Epithelial cell of proximal tubule (primary cell): ENCODE data around the gene GALNT14. TPM values are rescaled to one million over a fixed set of nuclear protein-coding genes. Genes with fewer than 3 reads are reported as not detected.
A peak's percentile ranks its signal among the peaks of the same experiment; 100 is the strongest.

Source experiments
- DNase-seq: peaks from one replicate; pipeline ENCODE4 v3.0.0-alpha.2; 2011; ENCODE audit warnings: low read depth
- H3K4me3 ChIP-seq: 2 replicates; pipeline ENCODE4 v1.5.1; 2011; ENCODE audit warnings: low read depth, mild to moderate bottlenecking, low read length
- total RNA-seq: library from RNA; depleted of rRNA; stranded (reverse); fragments of >200 nt; gene quantifications from 2 replicates; pipeline ENCODE4 v1.2.3, GENCODE V29; 2015
- TF ChIP-seq, protein P1 (sequence below): conservative IDR thresholded peaks from 2 replicates; pipeline ENCODE4 v1.5.1; 2012; ENCODE audit warnings: low read depth, mild to moderate bottlenecking, low read length

Gene GALNT14
- total RNA-seq, 1 donor from 2014 or later = 80.7 TPM

DNA sequence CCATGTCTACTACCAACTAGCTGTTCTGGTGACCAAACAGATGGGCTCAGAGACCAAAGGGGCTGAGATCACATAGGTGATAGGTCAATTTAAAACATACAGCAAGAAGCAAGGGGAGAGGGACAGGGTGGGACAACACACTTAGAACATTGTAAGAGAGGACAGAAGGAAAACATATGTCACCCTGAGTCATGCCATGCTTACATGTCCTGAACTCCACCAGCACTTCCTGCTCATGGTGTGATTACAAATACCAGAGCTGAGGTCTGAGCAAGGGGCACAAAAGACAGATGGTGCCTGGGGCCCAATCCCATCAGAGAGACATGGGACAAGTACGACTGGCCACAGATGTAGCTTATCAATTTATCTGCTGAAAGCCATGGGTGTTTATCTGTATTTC lies 28.7 kb upstream of the GALNT14 start:
- no peak overlapping the region for H3K4me3 ChIP-seq
- no peak for DNase-seq
- TF ChIP-seq, protein P1, sequence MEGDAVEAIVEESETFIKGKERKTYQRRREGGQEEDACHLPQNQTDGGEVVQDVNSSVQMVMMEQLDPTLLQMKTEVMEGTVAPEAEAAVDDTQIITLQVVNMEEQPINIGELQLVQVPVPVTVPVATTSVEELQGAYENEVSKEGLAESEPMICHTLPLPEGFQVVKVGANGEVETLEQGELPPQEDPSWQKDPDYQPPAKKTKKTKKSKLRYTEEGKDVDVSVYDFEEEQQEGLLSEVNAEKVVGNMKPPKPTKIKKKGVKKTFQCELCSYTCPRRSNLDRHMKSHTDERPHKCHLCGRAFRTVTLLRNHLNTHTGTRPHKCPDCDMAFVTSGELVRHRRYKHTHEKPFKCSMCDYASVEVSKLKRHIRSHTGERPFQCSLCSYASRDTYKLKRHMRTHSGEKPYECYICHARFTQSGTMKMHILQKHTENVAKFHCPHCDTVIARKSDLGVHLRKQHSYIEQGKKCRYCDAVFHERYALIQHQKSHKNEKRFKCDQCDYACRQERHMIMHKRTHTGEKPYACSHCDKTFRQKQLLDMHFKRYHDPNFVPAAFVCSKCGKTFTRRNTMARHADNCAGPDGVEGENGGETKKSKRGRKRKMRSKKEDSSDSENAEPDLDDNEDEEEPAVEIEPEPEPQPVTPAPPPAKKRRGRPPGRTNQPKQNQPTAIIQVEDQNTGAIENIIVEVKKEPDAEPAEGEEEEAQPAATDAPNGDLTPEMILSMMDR = no peak

DNA sequence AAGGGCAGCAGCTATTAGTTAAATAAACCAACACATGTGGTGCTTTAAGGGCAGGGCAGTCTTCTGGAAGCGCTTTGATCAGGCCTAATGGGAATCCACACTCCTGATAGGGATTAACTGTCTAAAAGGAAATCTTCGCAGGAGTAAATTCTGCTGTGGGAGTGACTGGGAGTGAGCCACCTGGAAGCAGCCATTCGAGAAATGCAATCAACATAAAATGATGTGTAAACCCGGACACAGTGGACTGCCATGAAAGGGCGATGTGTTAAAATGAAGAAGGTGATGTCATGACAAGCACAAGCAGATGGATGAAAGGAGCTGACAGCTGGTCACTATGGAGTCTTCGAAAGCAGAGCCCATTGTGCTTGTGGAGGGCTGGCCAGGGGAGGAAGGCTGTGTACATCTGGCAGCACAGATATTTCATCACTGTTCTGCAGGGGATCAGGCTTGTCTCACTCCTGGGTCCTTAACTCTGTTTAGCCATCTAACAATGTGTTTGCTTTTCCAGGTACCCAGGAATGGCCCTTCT lies 24.8 kb upstream of the GALNT14 start:
- TF ChIP-seq, protein P1 = no peak
- H3K4me3 ChIP-seq = no peak overlapping the region
- no peak for DNase-seq

DNA sequence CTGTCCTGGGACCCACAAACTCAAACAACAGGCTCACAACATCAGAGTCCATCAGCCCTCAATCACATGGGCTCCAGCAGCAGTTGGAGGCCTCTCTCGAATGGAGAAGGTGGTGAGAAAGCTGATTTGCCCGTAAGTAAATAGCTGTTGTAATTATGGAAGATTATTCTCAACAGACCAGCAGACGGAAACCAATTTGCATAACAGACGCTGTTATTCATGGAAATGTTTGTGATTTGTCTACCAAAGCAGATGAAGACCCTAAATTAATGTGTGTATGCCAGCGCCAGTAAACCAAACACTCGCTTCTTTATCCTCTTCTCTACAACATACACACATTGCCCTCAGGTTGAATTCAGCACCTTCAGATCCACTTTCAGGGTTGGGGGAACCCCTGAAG lies 23.4 kb upstream of the GALNT14 start:
- no peak for DNase-seq
- TF ChIP-seq, protein P1 = no peak
- H3K4me3 ChIP-seq = no peak overlapping the region

DNA sequence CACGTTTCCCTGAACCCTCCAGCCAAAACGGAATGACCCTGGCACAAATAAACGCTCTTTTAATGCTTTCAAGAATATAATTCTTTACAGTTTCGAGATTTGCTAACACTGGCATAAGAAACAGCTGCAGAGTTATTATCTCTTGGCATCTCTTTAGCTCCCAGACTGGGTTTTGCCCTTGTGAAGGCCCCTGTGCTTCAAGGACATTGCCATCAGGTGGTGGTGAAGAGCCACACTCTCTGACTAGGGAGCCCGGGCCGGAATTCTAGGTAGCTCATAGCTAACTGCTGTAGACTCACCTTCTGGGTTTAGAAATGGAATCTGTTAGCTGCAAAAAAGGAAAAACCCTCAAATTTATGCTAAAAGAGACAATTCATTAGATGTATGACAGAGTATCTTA lies 13.3 kb upstream of the GALNT14 start:
- TF ChIP-seq, protein P1 = peak; percentile 43
- no peak overlapping the region for H3K4me3 ChIP-seq
- no peak for DNase-seq

DNA sequence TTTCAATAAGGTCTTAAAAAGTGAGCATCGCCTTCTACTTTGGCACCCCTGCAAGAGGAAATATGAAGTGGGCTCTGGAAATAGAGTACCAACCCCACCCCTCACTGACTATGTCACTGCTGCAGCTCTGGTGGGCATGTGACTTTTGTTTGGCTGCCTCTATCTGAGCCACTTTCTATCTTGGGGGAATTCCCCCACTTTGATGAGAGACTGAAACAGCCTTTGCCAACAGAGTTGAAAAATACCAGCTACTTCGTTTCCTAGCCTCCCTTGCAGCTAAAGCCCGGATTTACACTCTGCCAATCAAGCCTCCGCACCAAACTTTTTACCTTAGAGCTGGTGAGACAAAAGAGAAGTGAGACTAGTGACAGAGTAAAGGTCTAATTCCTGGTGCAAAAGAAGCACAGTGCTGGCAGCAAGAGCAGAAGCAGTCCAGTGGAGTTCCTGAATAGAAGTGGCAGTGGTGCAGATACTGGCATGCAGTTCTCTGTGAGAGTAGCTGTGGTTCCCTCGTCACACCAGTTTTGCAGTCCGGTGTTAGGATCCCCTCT lies 12.0 kb upstream of the GALNT14 start:
- no peak overlapping the region for H3K4me3 ChIP-seq
- TF ChIP-seq, protein P1 = no peak
- DNase-seq = no peak

DNA sequence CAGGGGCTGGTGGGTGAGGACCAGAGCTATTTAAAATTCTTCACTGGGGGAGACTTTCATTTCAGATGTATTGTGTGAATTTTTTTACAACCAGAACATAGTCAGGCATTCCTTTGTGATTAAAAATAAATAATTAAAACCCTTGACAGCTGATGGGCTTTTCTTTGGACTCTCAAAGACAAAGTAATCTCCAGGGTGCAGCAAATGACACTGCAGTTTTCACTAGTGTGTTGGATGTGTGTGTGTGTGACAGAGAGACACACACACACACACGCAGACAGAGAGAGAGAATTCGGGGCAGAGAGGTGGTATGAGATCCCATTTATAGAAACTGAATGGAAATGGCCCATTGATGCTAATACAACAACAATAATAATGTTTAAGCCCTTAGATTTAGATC lies 10.3 kb upstream of the GALNT14 start:
- TF ChIP-seq, protein P1 = no peak
- no peak overlapping the region for H3K4me3 ChIP-seq
- DNase-seq = no peak

DNA sequence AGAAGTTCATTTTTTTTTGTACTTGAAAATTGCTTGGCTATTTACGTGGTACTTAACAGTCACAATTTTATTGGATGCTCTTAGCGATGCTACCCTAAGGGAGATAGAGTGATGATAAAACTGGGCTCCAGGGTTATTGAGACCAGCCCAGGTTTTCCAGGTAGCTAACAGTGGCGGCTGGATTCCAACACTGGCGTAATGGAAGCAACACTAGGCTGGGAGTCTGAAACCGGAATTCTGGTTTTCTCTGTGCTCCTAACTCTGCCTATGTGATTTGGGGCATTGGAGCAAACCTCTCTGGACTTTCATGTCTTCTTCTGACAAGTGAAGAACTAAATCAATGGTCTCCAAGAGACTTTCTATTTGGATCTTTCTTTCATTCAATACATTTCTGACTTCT lies 9.4 kb upstream of the GALNT14 start:
- no peak overlapping the region for H3K4me3 ChIP-seq
- TF ChIP-seq, protein P1 = no peak
- no peak for DNase-seq
